NOMO-1 (cell line): Measurements from ENCODE around the gene BNC2.

ENCODE experiments used
- DNase-seq, 2 experiments: peaks; one replicate each; lab custom pipeline; 2025; ENCODE audit not compliant: unreplicated experiment in 2 of 2; lab: John Stamatoyannopoulos, UW

Gene BNC2

GRCh38 chr9:16612627-16613026 is 257.8 kb downstream of the BNC2 start:
- no peak for DNase-seq

- no peak for DNase-seq
Measured at GRCh38 chr9:16611983-16612382, 258.5 kb downstream of the BNC2 start.

DNA sequence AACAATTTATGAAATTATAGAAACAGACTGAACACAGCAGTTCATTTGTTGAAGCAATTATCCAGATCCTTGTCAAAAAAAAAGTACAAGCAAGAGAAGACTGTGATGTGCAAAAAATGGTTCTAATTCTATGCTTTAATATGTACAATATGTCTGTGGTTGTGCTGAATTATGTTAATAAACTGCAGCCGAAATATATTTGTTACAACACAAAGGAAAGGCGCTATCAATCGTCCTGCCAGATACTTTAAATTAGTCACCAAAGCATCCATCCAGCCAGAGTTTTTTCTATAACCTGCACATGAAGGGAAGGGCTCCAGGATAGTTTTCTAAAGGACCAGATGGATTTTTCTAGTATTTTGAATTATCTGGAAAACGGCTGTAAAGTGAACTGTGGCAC is 259.5 kb downstream of the BNC2 start:
- DNase-seq: no peak

DNA sequence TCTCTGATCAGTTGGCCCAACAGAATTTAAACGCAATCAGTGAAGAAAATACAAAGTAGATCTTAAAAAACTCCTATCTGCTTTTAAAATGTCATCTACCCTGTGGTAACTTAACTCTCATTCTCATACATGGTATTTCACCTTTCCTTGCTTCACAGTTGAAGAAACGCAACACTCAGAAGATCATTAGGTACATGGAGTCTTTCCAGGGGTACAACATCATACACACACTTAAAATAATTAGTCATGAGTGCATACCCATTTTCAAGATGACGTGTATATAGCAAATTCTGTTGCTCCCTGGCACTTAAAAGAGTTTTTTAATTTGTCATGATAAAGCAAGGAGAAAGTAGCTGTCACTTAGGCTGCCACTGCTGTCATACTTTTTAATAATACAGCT is 259.9 kb downstream of the BNC2 start:
- no peak for DNase-seq

- DNase-seq: no peak
Measured at GRCh38 chr9:16608906-16609305, 261.6 kb downstream of the BNC2 start.

DNA sequence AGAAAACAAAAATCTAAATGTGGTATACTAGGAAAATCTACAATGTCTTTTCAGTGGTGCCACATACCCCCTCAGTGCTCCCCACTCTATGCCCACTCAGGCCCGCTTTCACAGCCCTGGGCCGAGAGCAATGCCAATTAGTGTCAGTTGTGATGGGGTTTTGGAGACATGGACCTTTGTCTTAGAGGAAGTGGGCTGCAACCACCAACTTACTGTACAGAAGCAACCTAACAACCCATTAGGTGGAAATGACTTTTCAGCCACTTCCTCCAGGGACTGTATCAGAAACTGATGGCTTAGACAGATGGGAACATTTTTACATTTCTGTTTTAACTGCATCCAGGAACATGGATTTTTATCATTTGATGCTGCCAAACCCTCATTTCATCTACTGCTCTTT is 268.0 kb downstream of the BNC2 start:
- DNase-seq: no peak

DNA sequence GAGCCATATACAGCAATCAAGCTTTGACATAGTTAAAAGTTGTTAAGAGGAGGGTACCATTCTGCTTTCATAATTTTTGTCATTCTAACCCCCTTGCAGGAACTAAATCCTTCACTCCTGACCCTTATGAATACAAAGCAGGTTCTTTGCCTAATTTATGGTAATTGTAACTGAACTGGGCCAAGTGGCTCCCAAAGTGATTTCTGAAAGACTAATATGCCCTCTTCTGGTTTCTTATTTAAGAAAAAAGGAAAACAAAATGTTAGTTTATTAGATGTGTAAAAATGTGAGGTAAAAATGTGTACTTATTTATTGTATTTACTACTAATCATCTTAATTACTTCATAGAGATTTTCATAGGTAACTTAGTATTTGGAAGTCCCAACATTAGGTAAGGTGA is 268.5 kb downstream of the BNC2 start:
- DNase-seq: no peak

DNA sequence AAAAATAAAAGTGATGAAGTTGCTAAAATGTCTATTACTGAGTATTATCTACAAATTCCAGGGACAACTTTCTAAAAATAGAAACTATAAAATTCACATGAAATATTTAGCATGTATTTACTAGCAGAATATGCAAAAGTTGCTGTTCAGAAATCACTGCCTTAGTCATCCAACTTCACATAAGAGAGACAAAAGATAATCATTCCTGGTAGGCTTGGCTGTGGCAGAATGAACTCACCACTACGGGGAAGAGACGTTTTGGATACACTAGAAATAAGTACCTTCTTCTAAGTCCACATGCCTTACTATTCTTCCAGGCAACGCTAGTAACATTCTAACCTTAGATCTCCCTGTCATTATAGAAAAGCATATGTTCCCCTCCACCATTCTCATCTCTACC is 272.2 kb downstream of the BNC2 start:
- DNase-seq: no peak

GRCh38 chr9:16597136-16597535 is 273.3 kb downstream of the BNC2 start:
- no peak for DNase-seq

DNA sequence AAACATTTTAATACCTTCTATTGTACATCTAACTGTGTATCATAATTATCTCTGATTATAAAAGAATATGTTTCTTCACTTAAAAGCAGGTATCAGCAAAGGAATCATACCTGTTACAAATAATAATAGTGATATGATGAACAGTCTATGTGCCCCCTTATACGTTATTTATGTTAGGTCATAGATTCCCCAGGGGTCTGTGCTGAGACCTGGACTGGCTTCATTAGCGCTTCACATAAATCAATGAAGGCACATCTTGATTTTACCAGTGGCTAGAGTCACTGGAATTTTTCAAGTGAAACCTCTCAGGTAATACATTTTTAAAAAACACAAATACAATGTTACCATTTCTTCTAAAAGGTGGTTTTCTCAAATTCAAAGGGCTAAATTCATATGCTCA is 275.2 kb downstream of the BNC2 start:
- no peak for DNase-seq

GRCh38 chr9:16594787-16595186 is 275.7 kb downstream of the BNC2 start:
- DNase-seq: no peak

- DNase-seq: no peak
Measured at GRCh38 chr9:16593746-16594145, 276.7 kb downstream of the BNC2 start.

- no peak for DNase-seq
Measured at GRCh38 chr9:16591092-16591491, 279.4 kb downstream of the BNC2 start.

- DNase-seq: no peak
Measured at GRCh38 chr9:16585591-16585990, 284.9 kb downstream of the BNC2 start.

DNA sequence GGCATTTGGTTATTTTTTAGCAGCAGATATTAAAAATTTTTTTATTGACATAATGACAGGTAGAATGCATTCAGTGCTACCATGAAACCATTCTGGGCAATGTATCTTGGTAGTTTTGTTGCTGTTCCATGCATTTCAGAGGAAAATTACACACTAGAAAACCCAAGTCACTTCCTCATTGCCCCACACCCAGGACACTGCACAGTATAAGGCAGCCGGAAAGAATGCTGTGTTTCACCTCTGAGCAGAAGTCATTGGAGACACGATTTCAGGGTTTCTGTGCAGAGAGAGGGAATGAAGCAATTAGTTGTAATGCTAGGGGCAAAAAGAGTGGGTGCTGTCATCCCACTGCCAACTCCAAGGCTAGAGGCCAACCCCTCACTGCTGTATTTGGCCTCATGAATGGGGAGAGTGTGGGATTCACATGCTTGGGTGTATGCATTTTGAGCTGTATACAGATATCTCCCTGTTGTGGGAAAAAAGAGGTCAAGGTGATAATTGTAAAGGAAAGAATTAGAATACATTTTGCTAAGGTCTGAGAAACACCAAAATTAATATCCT is 290.5 kb downstream of the BNC2 start:
- DNase-seq: no peak

GRCh38 chr9:16575986-16576245 is 294.6 kb downstream of the BNC2 start:
- no peak for DNase-seq

DNA sequence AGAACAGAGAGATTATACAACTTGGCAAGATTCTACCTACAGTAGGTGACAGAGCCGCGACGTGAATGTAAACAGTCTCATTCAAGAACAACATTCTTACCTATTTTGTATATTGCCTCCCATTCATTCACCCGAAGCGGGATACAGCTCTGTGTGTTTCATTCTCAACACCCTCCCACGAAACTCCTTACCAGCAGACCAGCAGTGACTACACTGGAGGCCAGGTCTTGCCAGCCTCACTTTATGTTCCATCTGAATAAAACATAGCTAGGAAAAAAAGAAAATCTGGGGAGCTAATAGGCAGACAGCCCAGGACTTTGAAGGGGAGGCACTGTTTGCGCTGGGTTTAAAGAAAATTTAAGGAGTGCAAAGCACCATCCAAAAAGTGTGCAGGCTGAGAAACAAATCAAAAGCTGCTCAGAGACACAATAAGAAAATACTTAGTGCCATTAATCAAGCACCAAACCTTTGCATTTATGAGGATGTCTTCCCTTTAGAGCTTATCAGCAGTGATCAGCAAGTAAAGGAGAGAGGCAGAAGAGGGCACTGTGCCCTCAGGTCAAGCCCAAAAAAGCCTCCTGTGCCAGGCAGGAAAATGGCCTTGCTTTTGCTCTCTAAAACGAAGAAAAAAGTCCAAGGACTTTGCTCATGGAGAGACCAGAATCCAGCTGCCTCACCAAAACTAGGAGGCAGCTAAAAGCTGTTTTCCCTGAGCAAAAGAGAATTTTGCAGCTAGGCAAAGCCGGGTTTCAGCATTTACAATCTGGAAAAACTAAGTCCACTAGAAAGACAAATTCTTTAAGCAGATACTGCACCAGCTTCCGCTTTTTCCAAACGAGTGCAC is 295.1 kb downstream of the BNC2 start:
- no peak for DNase-seq

DNA sequence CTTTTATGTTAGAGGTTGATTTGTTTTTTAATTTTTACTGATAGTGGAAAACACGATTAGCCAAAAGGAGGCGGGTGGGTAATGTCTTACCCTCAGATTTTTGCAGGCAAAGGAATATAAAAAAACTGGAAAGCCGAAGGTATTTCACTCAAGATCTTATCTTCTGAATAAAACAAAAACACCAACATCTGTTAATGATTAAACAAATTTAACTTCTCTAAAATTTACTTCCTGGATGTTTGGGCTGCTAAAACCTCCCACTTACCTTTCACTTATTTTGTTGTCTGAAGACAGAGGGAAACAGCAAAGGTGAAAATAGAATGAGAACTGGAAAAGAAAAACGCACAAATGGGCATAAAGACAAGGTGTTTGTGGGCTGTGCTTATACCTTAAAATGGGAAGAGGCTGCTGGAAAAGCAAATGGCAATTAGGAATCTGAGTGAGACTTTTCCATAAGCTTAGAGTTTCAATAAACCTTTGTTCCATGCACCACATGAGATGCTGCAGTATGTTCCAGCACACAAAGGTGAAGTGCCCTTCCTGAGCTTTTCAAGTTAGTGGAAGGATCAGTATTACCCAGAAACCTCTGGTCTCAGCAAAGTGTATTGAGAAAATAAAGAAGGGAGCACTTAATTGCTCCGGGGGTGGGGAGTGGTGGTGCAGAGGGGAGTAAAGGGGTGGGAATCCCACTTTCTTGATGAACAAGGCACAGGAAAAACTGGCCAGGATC is 298.3 kb downstream of the BNC2 start:
- no peak for DNase-seq

GRCh38 chr9:16571127-16571802 is 299.2 kb downstream of the BNC2 start:
- no peak for DNase-seq

DNA sequence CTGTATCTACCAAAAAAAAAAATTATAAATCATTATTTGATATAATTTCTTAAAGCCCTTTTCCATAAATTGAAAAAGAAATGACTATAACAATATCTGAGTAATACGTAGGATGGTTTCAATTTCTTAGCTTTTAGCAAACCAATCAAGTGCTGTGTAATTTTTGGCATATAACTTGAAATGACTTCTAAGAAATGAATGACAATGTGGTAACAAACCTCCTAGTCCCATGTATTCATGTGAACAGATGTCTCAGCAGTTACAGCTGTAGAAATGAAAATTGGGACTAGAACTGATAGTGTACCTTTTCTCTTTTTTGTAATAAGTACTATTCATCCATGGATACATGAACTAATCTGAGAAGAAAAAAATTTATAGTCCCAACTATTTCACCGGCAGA is 307.0 kb downstream of the BNC2 start:
- DNase-seq: no peak

- no peak for DNase-seq
Measured at GRCh38 chr9:16561121-16561520, 309.3 kb downstream of the BNC2 start.
